Measurements from ENCODE around the gene PITPNM2.
A peak's percentile ranks its signal among the peaks of the same experiment; 100 is the strongest.

Gene PITPNM2

DNA sequence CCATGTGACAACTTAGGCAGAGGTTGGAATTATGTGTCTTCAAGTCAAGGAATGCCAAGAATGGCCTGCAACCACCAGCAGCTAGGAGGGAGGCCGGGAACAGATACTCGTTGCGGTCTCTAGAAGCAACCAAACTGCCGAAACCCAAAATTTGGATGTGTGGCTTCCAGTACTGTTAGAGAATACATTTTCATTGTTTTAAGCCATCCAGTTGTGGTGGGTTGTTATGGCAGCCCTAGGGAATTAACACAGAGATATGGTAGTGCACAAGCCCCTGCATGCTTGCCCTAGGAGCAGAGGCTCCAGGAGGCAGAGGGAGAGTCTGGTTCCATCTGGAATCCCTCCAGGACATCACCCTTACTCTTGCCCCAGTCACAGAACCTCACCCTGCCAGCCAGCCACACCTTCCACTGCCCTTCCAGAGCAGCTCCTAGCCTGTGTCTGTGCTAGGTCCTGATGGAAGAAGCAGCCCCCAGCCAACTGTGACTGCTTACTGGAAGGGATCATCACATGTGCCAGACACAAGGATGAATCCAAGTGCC, 19.5 kb downstream of the PITPNM2 start:
- peak overlapping the region; percentile 14 for H3K9ac ChIP-seq (ENCODE audit: low read depth, low read length, poor library complexity, severe bottlenecking)
- no peak overlapping the region for H3K4me2 ChIP-seq (ENCODE audit: low read depth, low read length, poor library complexity, severe bottlenecking)
- H2AFZ ChIP-seq (ENCODE audit: low read length), result peak overlapping the region; percentile 68

DNA sequence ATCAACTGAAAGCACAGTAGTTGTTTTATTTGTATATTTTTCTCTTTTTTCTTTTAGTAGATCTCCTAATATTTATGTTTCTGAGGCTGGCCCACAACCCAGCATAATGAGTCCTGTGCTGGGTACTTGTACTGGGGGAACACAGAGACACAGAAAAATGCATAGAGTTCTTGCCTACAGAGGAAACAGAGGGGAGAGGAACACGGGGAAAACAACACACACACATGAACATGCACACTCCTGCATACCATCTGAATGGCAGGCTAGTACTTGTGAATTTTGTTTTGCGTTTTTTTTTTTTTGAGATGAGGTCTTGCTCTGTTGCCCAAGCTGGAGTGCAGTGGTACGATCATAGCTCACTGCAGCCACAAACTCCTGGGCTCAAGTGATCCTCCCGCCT, 21.3 kb downstream of the PITPNM2 start:
- Histone ChIP-seq H3K9me2 (replicated peaks; ENCODE audit: low read depth, low read length) (no peaks in the 10 kb centered on the region), H3F3A (ENCODE audit: low read depth) (no peaks in the 10 kb centered on the region), H3K4me1 (ENCODE audit: insufficient read depth, low read length, poor library complexity, severe bottlenecking) (peaks cover 6% of the 10 kb centered on the region), H3K4me3 (ENCODE audit: low read length, poor library complexity, severe bottlenecking) (no peak overlapping the region), H3K36me3 (ENCODE audit: insufficient read depth, low read length) (no peaks in the 10 kb centered on the region), H3K9ac (ENCODE audit: low read depth, low read length, poor library complexity, severe bottlenecking) (no peak overlapping the region), H3K27me3 (ENCODE audit: insufficient read depth, low read length, poor library complexity, severe bottlenecking) (no peaks in the 10 kb centered on the region), H2AFZ (ENCODE audit: low read length) (no peak overlapping the region), H4K20me1 (ENCODE audit: insufficient read depth, low read length, poor library complexity, severe bottlenecking) (no peaks in the 10 kb centered on the region), H3K4me2 (ENCODE audit: low read depth, low read length, poor library complexity, severe bottlenecking) (no peak overlapping the region), H3K79me2 (ENCODE audit: insufficient read depth, low read length) (no peaks in the 10 kb centered on the region), H3K9me3 (ENCODE audit: insufficient read depth, low read depth, low read length) (no peaks in the 10 kb centered on the region)
- TF ChIP-seq EZH2phosphoT487 (IDR thresholded peaks at IDR 0.05; ENCODE audit: borderline replicate concordance), result no peak
- TF ChIP-seq, protein P1, sequence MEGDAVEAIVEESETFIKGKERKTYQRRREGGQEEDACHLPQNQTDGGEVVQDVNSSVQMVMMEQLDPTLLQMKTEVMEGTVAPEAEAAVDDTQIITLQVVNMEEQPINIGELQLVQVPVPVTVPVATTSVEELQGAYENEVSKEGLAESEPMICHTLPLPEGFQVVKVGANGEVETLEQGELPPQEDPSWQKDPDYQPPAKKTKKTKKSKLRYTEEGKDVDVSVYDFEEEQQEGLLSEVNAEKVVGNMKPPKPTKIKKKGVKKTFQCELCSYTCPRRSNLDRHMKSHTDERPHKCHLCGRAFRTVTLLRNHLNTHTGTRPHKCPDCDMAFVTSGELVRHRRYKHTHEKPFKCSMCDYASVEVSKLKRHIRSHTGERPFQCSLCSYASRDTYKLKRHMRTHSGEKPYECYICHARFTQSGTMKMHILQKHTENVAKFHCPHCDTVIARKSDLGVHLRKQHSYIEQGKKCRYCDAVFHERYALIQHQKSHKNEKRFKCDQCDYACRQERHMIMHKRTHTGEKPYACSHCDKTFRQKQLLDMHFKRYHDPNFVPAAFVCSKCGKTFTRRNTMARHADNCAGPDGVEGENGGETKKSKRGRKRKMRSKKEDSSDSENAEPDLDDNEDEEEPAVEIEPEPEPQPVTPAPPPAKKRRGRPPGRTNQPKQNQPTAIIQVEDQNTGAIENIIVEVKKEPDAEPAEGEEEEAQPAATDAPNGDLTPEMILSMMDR (conservative IDR thresholded peaks at IDR 0.05; ENCODE audit: low read length), result no peak

More for the DNA sequence above, 19.5 kb downstream of the PITPNM2 start:
- TF ChIP-seq, protein P1 (conservative IDR thresholded peaks at IDR 0.05; ENCODE audit: low read length), result no peak
- no peak for TF ChIP-seq EZH2phosphoT487 (IDR thresholded peaks at IDR 0.05; ENCODE audit: borderline replicate concordance)
- Histone ChIP-seq H3K27me3 (ENCODE audit: insufficient read depth, low read length, poor library complexity, severe bottlenecking) (no peaks in the 10 kb centered on the region), H3F3A (ENCODE audit: low read depth) (no peaks in the 10 kb centered on the region), H3K4me1 (ENCODE audit: insufficient read depth, low read length, poor library complexity, severe bottlenecking) (peaks cover 6% of the 10 kb centered on the region), H3K9me2 (replicated peaks; ENCODE audit: low read depth, low read length) (no peaks in the 10 kb centered on the region), H3K4me3 (ENCODE audit: low read length, poor library complexity, severe bottlenecking) (no peak overlapping the region), H4K20me1 (ENCODE audit: insufficient read depth, low read length, poor library complexity, severe bottlenecking) (no peaks in the 10 kb centered on the region), H3K9me3 (ENCODE audit: insufficient read depth, low read depth, low read length) (no peaks in the 10 kb centered on the region), H3K79me2 (ENCODE audit: insufficient read depth, low read length) (no peaks in the 10 kb centered on the region), H3K36me3 (ENCODE audit: insufficient read depth, low read length) (no peaks in the 10 kb centered on the region)

DNA sequence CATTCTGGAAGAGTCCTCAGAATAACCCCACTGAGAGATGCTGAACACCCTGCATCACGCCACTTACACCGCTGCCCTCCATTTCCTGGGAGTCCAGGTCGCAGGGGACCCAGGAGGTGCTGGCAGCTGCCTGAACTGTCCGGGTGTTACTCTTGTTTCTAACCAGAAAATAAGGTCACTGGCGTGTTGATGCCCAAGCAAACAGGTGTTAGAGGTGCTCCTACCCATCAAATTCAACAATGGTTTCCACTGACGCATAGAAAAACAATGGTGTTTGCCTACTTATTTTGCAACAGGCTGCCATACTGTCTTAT, 23.8 kb downstream of the PITPNM2 start:
- no peaks in the 10 kb centered on the region for H3K79me2 ChIP-seq (ENCODE audit: insufficient read depth, low read length)
- H4K20me1 ChIP-seq (ENCODE audit: insufficient read depth, low read length, poor library complexity, severe bottlenecking), result no peaks in the 10 kb centered on the region
- H3K4me3 ChIP-seq (ENCODE audit: low read length, poor library complexity, severe bottlenecking), result no peak overlapping the region
- no peaks in the 10 kb centered on the region for H3K27me3 ChIP-seq (ENCODE audit: insufficient read depth, low read length, poor library complexity, severe bottlenecking)
- H3K4me1 ChIP-seq (ENCODE audit: insufficient read depth, low read length, poor library complexity, severe bottlenecking), result peaks cover 6% of the 10 kb centered on the region
- no peaks in the 10 kb centered on the region for H3K9me3 ChIP-seq (ENCODE audit: insufficient read depth, low read depth, low read length)
- H3K4me2 ChIP-seq (ENCODE audit: low read depth, low read length, poor library complexity, severe bottlenecking), result no peak overlapping the region
- H3K36me3 ChIP-seq (ENCODE audit: insufficient read depth, low read length), result no peaks in the 10 kb centered on the region
- no peak overlapping the region for H3K9ac ChIP-seq (ENCODE audit: low read depth, low read length, poor library complexity, severe bottlenecking)
- no peak overlapping the region for H2AFZ ChIP-seq (ENCODE audit: low read length)
- TF ChIP-seq EZH2phosphoT487 (IDR thresholded peaks at IDR 0.05; ENCODE audit: borderline replicate concordance), result no peak
- TF ChIP-seq, protein P1 (conservative IDR thresholded peaks at IDR 0.05; ENCODE audit: low read length), result no peak
- H3F3A ChIP-seq (ENCODE audit: low read depth), result no peaks in the 10 kb centered on the region
- H3K9me2 ChIP-seq (replicated peaks; ENCODE audit: low read depth, low read length), result no peaks in the 10 kb centered on the region
